ENCODE data around the gene PRDX3.
A peak's percentile ranks its signal among the peaks of the same experiment; 100 is the strongest.

Gene PRDX3

GRCh38 chr10:119207713-119208552 lies 29.3 kb upstream of the PRDX3 start:
- no peak for DNase-seq (ENCODE audit: extremely low read depth, low read depth)
- TF ChIP-seq CTCF (IDR thresholded peaks at IDR 0.05; ENCODE audit: low read depth, low read length, missing control alignments): no peak
- H3K4me3 ChIP-seq (replicated peaks; ENCODE audit: low read depth, low read length): peak overlapping the region; percentile 62

- TF ChIP-seq CTCF (IDR thresholded peaks at IDR 0.05; ENCODE audit: low read depth, low read length, missing control alignments): no peak
- peak within 1 kb of the TSS; percentile 62 for H3K4me3 ChIP-seq (replicated peaks; ENCODE audit: low read depth, low read length)
- peak; percentile 82 for DNase-seq (ENCODE audit: extremely low read depth, low read depth)
These were observed 28.7 kb upstream of the PRDX3 start, which contains the start of gene GRK5 for GRCh38 chr10:119207366-119207666. Gene GRK5 (plus strand): TSS chr10:119207571. CDS start chr10:119207918, 347 bp downstream.

GRCh38 chr10:119206603-119207365 lies 28.2 kb upstream of the PRDX3 start:
- TF ChIP-seq CTCF (IDR thresholded peaks at IDR 0.05; ENCODE audit: low read depth, low read length, missing control alignments): peak; percentile 47
- no peak for DNase-seq (ENCODE audit: extremely low read depth, low read depth)
- peak overlapping the region; percentile 62 for H3K4me3 ChIP-seq (replicated peaks; ENCODE audit: low read depth, low read length)

GRCh38 chr10:119205894-119206602 lies 27.4 kb upstream of the PRDX3 start:
- TF ChIP-seq CTCF (IDR thresholded peaks at IDR 0.05; ENCODE audit: low read depth, low read length, missing control alignments): no peak
- H3K4me3 ChIP-seq (replicated peaks; ENCODE audit: low read depth, low read length): peak overlapping the region; percentile 22
- no peak for DNase-seq (ENCODE audit: extremely low read depth, low read depth)

GRCh38 chr10:119203006-119203405 lies 24.4 kb upstream of the PRDX3 start:
- TF ChIP-seq CTCF (IDR thresholded peaks at IDR 0.05; ENCODE audit: low read depth, low read length, missing control alignments): no peak
- DNase-seq (ENCODE audit: extremely low read depth, low read depth): no peak
- no peak overlapping the region for H3K4me3 ChIP-seq (replicated peaks; ENCODE audit: low read depth, low read length)

- DNase-seq (ENCODE audit: extremely low read depth, low read depth): no peak
- no peak for TF ChIP-seq CTCF (IDR thresholded peaks at IDR 0.05; ENCODE audit: low read depth, low read length, missing control alignments)
- no peak overlapping the region for H3K4me3 ChIP-seq (replicated peaks; ENCODE audit: low read depth, low read length)
These were observed 22.6 kb upstream of the PRDX3 start for GRCh38 chr10:119201233-119201632.
